ENCODE results near the gene IGSF3.
"Not testable (repeated sequence)": the region's sequence is repeated elsewhere in the genome, so short reads cannot be mapped to it uniquely, and the experiment has no call there.

- not testable (repeated sequence) for TF ChIP-seq EZH2 (IDR thresholded peaks at IDR 0.05; ENCODE audit: borderline replicate concordance, low read depth, low read length, severe bottlenecking)
- TF ChIP-seq CTCF (IDR thresholded peaks at IDR 0.05; ENCODE audit: borderline replicate concordance, extremely low read depth, low read length, poor library complexity, severe bottlenecking): peak; percentile 32
Observed at GRCh38 chr1:116630057-116630456, 37.5 kb downstream of the IGSF3 start.
